Ovary (tissue), 9 donors: Measurements from ENCODE around the gene COX7B2. TPM values are rescaled to one million over a fixed set of nuclear protein-coding genes. Genes with fewer than 3 reads are reported as not detected.

Experiments
- DNase-seq, 5 donors: peaks; one replicate each; pipeline ENCODE4 v3.0.0-alpha.2; 2019 to 2020
- H3K27ac ChIP-seq, 2 donors: fragments of 200-600 bp; one replicate each; pipeline versions ENCODE4 v1.5.1 to v1.8.0; 2019 to 2022
- H3K27me3 ChIP-seq: fragments of 200-600 bp; one replicate; pipeline ENCODE4 v1.8.0; 2022
- H3K36me3 ChIP-seq: fragments of 200-600 bp; sonication (generic); one replicate; pipeline ENCODE4 v1.5.1; 2019
- H3K4me1 ChIP-seq: one replicate; pipeline ENCODE4 v1.8.1; 2013; ENCODE audit warnings: mild to moderate bottlenecking, moderate library complexity; ENCODE audit not compliant: insufficient read depth
- H3K4me3 ChIP-seq: fragments of 200-600 bp; sonication (generic); one replicate; pipeline ENCODE4 v1.5.1; 2017
- H3K9me3 ChIP-seq, 2 donors: fragments of 200-600 bp in 1 of 2; sonication (generic) in 1 of 2; one replicate each; pipeline versions ENCODE4 v1.5.1 to v1.8.1; 2013 to 2019; ENCODE audit warnings: mild to moderate bottlenecking in 1 of 2, moderate library complexity in 1 of 2
- CTCF ChIP-seq, 3 donors: fragments of 450-650 bp in 2 of 3; fragments of 200-600 bp in 1 of 3; IDR thresholded peaks; one replicate each; pipeline versions ENCODE4 v1.5.1 to v1.8.0; 2016 to 2022; ENCODE audit warnings: antibody characterized with exemption in 3 of 3, mild to moderate bottlenecking in 1 of 3
- EP300 ChIP-seq: sonication (generic); formaldehyde crosslinking; IDR thresholded peaks from one replicate; pipeline ENCODE4 v1.6.1; 2017; ENCODE audit warnings: antibody characterized with exemption
- POLR2A ChIP-seq: fragments of 450-650 bp; IDR thresholded peaks from one replicate; pipeline ENCODE4 v1.6.1; 2017; ENCODE audit warnings: antibody characterized with exemption, mild to moderate bottlenecking, moderate library complexity
- WGBS, 3 donors: extraction: QIAGEN DNeasy Blood & Tissue Kit in 1 of 3; methylation state at CpG; one replicate each; pipeline versions ENCODE4 v1.1.5 to v1.1.7; 2013 to 2017; 5-methylcytosine and 5-hydroxymethylcytosine counted together
- intact Hi-C, 4 donors: fragments of 100-400 bp; cut with DNase I; formaldehyde crosslinking; loops; one replicate each; pipeline versions ENCODE4 v1.11.0 to v1.15.1; 2022 to 2023
- polyA plus RNA-seq, 2 donors: library from polyadenylated mRNA; stranded (reverse); fragments of 200-250 nt in 1 of 2; fragments of 350-450 nt in 1 of 2; fragmentation: Illumina TruSeq in 1 of 2; extraction: RNeasy Lipid Tissue Mini Kit (QIAGEN cat#74804) in 1 of 2; gene quantifications; one replicate each; pipeline ENCODE4 v1.2.3, GENCODE V29; 2013 to 2014
- total RNA-seq, 7 donors: library from RNA; depleted of rRNA in 2 of 7; stranded (reverse); fragments of >200 nt in 2 of 7; fragmentation: NEBNext Ultra II Directional in 3 of 7; extraction: Animal tissue kit (Norgen Biotek cat#: 25700) in 3 of 7; gene quantifications; one replicate each; pipeline versions ENCODE4 v1.1.0 to v1.2.4, GENCODE V29; 2016 to 2023
- donor health status: DM: no; HTN: no; CAD: no; lungs with moderate emphysema.
- donor health status: DM: no; HTN: no; CAD: no.
- donor health status: Bipolar disorder and iron deficiency.
- donor health status: DM: yes; HTN: yes; CAD: no.
- donor health status: DM: no; HTN: no; CAD: no.
- donor health status: DM: yes; HTN: yes; CAD: no.

COX7B2 gene
- total and polyA plus RNA-seq, 9 donors = not detected

DNA sequence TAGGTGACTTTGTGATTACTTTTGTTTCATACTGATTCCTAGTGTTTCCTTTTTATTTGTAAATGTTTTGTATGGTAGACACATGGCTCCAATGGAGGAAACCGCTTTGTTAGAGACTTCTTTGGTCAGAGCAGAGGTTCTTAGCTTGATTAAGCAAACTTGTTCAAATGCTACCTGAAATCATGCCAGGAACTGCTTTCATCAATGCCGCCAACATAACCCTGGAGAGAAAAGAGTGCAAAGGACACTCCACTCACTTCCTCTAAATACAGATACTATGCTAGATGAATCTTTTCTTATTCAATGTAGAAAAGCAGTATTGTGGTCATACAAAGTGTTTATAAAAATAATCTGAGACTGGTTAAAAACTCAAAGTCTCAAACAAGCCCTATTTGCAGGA lies 25.7 kb upstream of the COX7B2 start:
- Histone ChIP-seq H3K27ac (no peak overlapping the region), H3K4me1 (no peaks in the 10 kb centered on the region), H3K36me3 (no peaks in the 10 kb centered on the region), H3K4me3 (no peak overlapping the region), H3K27me3 (no peaks in the 10 kb centered on the region), H3K9me3 (no peaks in the 10 kb centered on the region)
- TF ChIP-seq EP300 = no peak
- no peak for TF ChIP-seq POLR2A
- no peak for TF ChIP-seq CTCF (IDR thresholded peaks at IDR 0.05)
- WGBS, 3 donors = 57 to 70% (median 70%) methylated on average over 2 of the region's 2 CpGs
- intact Hi-C loops = no loop called here
- no peak for DNase-seq

GRCh38 chr4:46933686-46934085 lies 24.6 kb upstream of the COX7B2 start:
- H3K36me3 ChIP-seq = no peaks in the 10 kb centered on the region
- H3K27ac ChIP-seq = no peak overlapping the region
- intact Hi-C loops = no loop called here
- no peak for DNase-seq
- no peaks in the 10 kb centered on the region for H3K9me3 ChIP-seq
- H3K27me3 ChIP-seq = no peaks in the 10 kb centered on the region
- no peaks in the 10 kb centered on the region for H3K4me1 ChIP-seq
- TF ChIP-seq CTCF (IDR thresholded peaks at IDR 0.05) (no peak), POLR2A (no peak)
- H3K4me3 ChIP-seq = no peak overlapping the region
- WGBS, 3 donors = 77 to 81% (median 79%) methylated on average over 3 of the region's 3 CpGs

DNA sequence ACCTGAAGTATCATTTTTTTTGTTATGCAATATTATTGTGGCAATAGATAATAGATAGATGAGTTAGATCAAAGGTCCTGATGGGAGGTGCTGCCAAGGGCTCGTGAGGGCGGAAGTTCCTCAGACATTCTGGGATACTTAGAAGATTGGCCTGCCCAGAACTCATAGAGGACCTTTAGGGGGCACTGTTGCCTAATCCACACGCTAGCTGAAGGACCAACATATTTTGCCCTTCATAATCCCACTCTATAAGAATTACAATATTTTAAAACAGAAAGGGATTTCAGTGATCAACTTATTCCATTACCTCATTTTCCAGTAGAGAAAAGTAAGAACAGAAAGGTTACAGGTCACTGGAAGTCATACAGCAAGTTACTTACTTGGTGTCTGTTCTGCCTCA lies 22.9 kb upstream of the COX7B2 start:
- no peak for TF ChIP-seq EP300
- TF ChIP-seq POLR2A = no peak
- no peak for TF ChIP-seq CTCF (IDR thresholded peaks at IDR 0.05)
- no peaks in the 10 kb centered on the region for H3K4me1 ChIP-seq
- no peaks in the 10 kb centered on the region for H3K27me3 ChIP-seq
- H3K4me3 ChIP-seq = no peak overlapping the region
- intact Hi-C loops = no loop called here
- no peak for DNase-seq
- H3K36me3 ChIP-seq = no peaks in the 10 kb centered on the region
- WGBS, 3 donors = 32 to 42% (median 32%) methylated on average over 3 of the region's 3 CpGs
- H3K9me3 ChIP-seq = no peaks in the 10 kb centered on the region
- no peak overlapping the region for H3K27ac ChIP-seq

- TF ChIP-seq CTCF (IDR thresholded peaks at IDR 0.05) (no peak), POLR2A (no peak), EP300 (no peak)
- intact Hi-C loops = no loop called here
- no peaks in the 10 kb centered on the region for H3K27me3 ChIP-seq
- no peaks in the 10 kb centered on the region for H3K36me3 ChIP-seq
- H3K9me3 ChIP-seq = no peaks in the 10 kb centered on the region
- DNase-seq = no peak
- no peak overlapping the region for H3K27ac ChIP-seq
- WGBS, 3 donors = 59 to 65% (median 63%) methylated on average over 3 of the region's 3 CpGs
- H3K4me1 ChIP-seq = no peaks in the 10 kb centered on the region
- H3K4me3 ChIP-seq = no peak overlapping the region
These were observed 21.8 kb upstream of the COX7B2 start for GRCh38 chr4:46930891-46931290.

DNA sequence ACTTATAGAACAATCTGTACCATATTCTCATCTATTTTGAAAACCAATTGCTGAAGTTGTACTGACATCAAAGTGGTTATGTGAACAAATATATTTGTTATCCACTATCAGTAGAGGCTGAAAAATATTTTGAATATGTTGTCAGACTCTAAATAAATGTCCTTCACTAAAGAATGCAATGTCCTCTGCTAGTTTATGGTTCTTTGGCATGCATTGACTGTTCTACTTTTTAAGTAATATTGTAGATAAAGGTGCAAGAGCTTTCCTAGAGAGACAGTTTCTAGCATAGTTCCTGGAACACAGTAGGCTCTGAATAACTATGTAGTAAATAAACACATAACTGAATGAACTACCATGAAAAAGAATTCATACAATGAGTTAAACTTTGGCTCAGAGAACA lies 18.2 kb upstream of the COX7B2 start:
- no peaks in the 10 kb centered on the region for H3K4me1 ChIP-seq
- H3K27ac ChIP-seq = no peak overlapping the region
- H3K4me3 ChIP-seq = no peak overlapping the region
- no peaks in the 10 kb centered on the region for H3K9me3 ChIP-seq
- H3K27me3 ChIP-seq = no peaks in the 10 kb centered on the region
- intact Hi-C loops = no loop called here
- TF ChIP-seq EP300 = no peak
- no peak for TF ChIP-seq POLR2A
- no peak for TF ChIP-seq CTCF (IDR thresholded peaks at IDR 0.05)
- H3K36me3 ChIP-seq = no peaks in the 10 kb centered on the region
- DNase-seq = no peak
